GM06990 (cell line): ENCODE measurements around the gene POLN.

Source experiments
- DNase-seq: peaks from one replicate; pipeline ENCODE4 v3.0.0-alpha.2; 2011; ENCODE audit not compliant: insufficient read length; ENCODE audit errors: extremely low read depth
- H3K27me3 ChIP-seq: replicated peaks from 2 replicates; pipeline ENCODE4 v1.6.0; 2011; ENCODE audit warnings: low read length; ENCODE audit not compliant: control insufficient read depth, insufficient read depth
- H3K36me3 ChIP-seq: 2 replicates; pipeline ENCODE4 v1.5.1; 2011; ENCODE audit warnings: low read length; ENCODE audit not compliant: control insufficient read depth, insufficient read depth
- H3K4me3 ChIP-seq: replicated peaks from 2 replicates; pipeline ENCODE4 v1.5.1; 2011; ENCODE audit warnings: low read depth, mild to moderate bottlenecking, control low read depth, low read length
- CTCF ChIP-seq: IDR thresholded peaks from 2 replicates; pipeline ENCODE4 v1.5.1; 2011; ENCODE audit warnings: low read length, control low read depth, mild to moderate bottlenecking, inconsistent platforms; ENCODE audit not compliant: insufficient read depth, poor library complexity, severe bottlenecking

Gene POLN

GRCh38 chr4:2284161-2284933, 42.4 kb upstream of the POLN start:
- TF ChIP-seq CTCF, result no peak
- no peaks in the 10 kb centered on the region; the same call in 1 of the 2 replicates for H3K27me3 ChIP-seq
- no peaks in the 10 kb centered on the region for H3K36me3 ChIP-seq
- DNase-seq, result no peak
- no peak overlapping the region for H3K4me3 ChIP-seq

GRCh38 chr4:2283199-2283711, 41.3 kb upstream of the POLN start:
- H3K36me3 ChIP-seq, result no peaks in the 10 kb centered on the region
- no peak for TF ChIP-seq CTCF
- DNase-seq, result no peak
- H3K27me3 ChIP-seq, result no peaks in the 10 kb centered on the region; the same call in 1 of the 2 replicates
- no peak overlapping the region for H3K4me3 ChIP-seq

GRCh38 chr4:2281575-2282343, 39.8 kb upstream of the POLN start:
- no peaks in the 10 kb centered on the region for H3K36me3 ChIP-seq
- H3K4me3 ChIP-seq, result no peak overlapping the region
- TF ChIP-seq CTCF, result peak; percentile 28
- no peaks in the 10 kb centered on the region for H3K27me3 ChIP-seq
- DNase-seq, result peak; percentile 36

- no peak for DNase-seq
- peak; percentile 18 for TF ChIP-seq CTCF
- Histone ChIP-seq H3K4me3 (no peak overlapping the region), H3K36me3 (no peaks in the 10 kb centered on the region), H3K27me3 (no peaks in the 10 kb centered on the region)
These were observed 38.8 kb upstream of the POLN start for GRCh38 chr4:2280531-2281300.

GRCh38 chr4:2277956-2278355, 36.0 kb upstream of the POLN start:
- no peaks in the 10 kb centered on the region for H3K36me3 ChIP-seq
- DNase-seq, result no peak

More at GRCh38 chr4:2277956-2278355, 36.0 kb upstream of the POLN start:
- Histone ChIP-seq H3K27me3 (no peaks in the 10 kb centered on the region; the same call in 1 of the 2 replicates), H3K4me3 (no peak overlapping the region)
- TF ChIP-seq CTCF, result no peak
